IMR-90 (cell line): ENCODE measurements around the gene SRPRA. TPM values are rescaled to one million over a fixed set of nuclear protein-coding genes. Genes with fewer than 3 reads are reported as not detected.

Experiments
- ATAC-seq: fragments of 200-7000 bp; cut with Tn5 transposase; 2 replicates; pipeline ENCODE4 v1.9.1; 2020; ENCODE audit warnings: low read depth, mild to moderate bottlenecking, moderate library complexity
- BruUV-seq: library from RNA; stranded (reverse); fragments of 400-500 nt; replicated peaks from 2 replicates; lab custom pipeline; 2021; lab: Mats Ljungman, UMichigan
- CTCF ChIA-PET: fragments of 300-600 bp; formaldehyde crosslinking; extraction: SDS; loops from one replicate; lab custom pipeline; 2021; ENCODE audit warnings: antibody characterized with exemption; lab: Yijun Ruan, JAX
- POLR2A ChIA-PET: fragments of 300-600 bp; sonication (Branson Sonifier 250); formaldehyde crosslinking; loops from one replicate; lab custom pipeline; 2022; ENCODE audit warnings: antibody characterized with exemption; ENCODE audit not compliant: unreplicated experiment; lab: Charles Lee
- DNase-seq: peaks from one replicate; pipeline ENCODE4 v3.0.0; 2013
- H2AFZ ChIP-seq: replicated peaks from 2 replicates; pipeline ENCODE3; 2013; ENCODE audit warnings: low read length, mild to moderate bottlenecking; ENCODE audit not compliant: poor library complexity
- H2AK5ac ChIP-seq: 2 replicates; pipeline ENCODE4 v1.6.1; 2013; ENCODE audit warnings: low read depth, low read length, inconsistent platforms
- H2AK9ac ChIP-seq: replicated peaks from 2 replicates; pipeline ENCODE3; 2013; ENCODE audit warnings: mild to moderate bottlenecking, low read depth, low read length, moderate library complexity; ENCODE audit not compliant: poor library complexity
- H2BK120ac ChIP-seq: 2 replicates; pipeline ENCODE4 v1.6.1; 2013; ENCODE audit warnings: low read depth, low read length, inconsistent platforms
- H2BK15ac ChIP-seq: 3 replicates; pipeline ENCODE4 v1.6.1; 2013; ENCODE audit warnings: low read depth, low read length, inconsistent platforms
- H2BK20ac ChIP-seq: 2 replicates; pipeline ENCODE4 v1.6.1; 2013; ENCODE audit warnings: low read depth, mild to moderate bottlenecking, inconsistent platforms, low read length, moderate library complexity
- H2BK5ac ChIP-seq: 2 replicates; pipeline ENCODE4 v1.6.1; 2013; ENCODE audit warnings: mild to moderate bottlenecking, low read depth, low read length, inconsistent platforms; ENCODE audit not compliant: poor library complexity, severe bottlenecking
- H3K14ac ChIP-seq: replicated peaks from 2 replicates; pipeline ENCODE4 v1.6.1; 2013; ENCODE audit warnings: low read depth, low read length, inconsistent platforms
- H3K18ac ChIP-seq: 2 replicates; pipeline ENCODE4 v1.6.1; 2013; ENCODE audit warnings: low read depth, low read length, control low read depth
- H3K23ac ChIP-seq: 2 replicates; pipeline ENCODE4 v1.6.1; 2013; ENCODE audit warnings: low read depth, low read length, inconsistent platforms
- H3K27ac ChIP-seq: 2 replicates; pipeline ENCODE4 v1.5.1; 2013; ENCODE audit warnings: mild to moderate bottlenecking, control low read depth, low read length; ENCODE audit not compliant: insufficient read depth
- H3K27me3 ChIP-seq: 2 replicates; pipeline ENCODE4 v1.6.1; 2013; ENCODE audit warnings: low read length; ENCODE audit not compliant: control insufficient read depth, insufficient read depth
- H3K36me3 ChIP-seq: 2 replicates; pipeline ENCODE4 v1.6.1; 2013; ENCODE audit warnings: low read length, mixed read lengths; ENCODE audit not compliant: control insufficient read depth, insufficient read depth
- H3K4ac ChIP-seq: 2 replicates; pipeline ENCODE4 v1.6.1; 2013; ENCODE audit warnings: low read depth, low read length, inconsistent platforms
- H3K4me1 ChIP-seq: 2 replicates; pipeline ENCODE4 v1.6.1; 2013; ENCODE audit warnings: low read length, mixed read lengths; ENCODE audit not compliant: control insufficient read depth, insufficient read depth
- H3K4me2 ChIP-seq: 2 replicates; pipeline ENCODE4 v1.6.1; 2013; ENCODE audit warnings: low read depth, mild to moderate bottlenecking, control low read depth, low read length, moderate library complexity
- H3K4me3 ChIP-seq: 2 replicates; pipeline ENCODE4 v1.5.1; 2013; ENCODE audit warnings: low read depth, mild to moderate bottlenecking, control low read depth, low read length, moderate library complexity; ENCODE audit not compliant: insufficient read depth
- H3K56ac ChIP-seq: 2 replicates; pipeline ENCODE4 v1.6.1; 2013; ENCODE audit warnings: low read length, inconsistent platforms; ENCODE audit not compliant: insufficient read depth; ENCODE audit errors: extremely low read depth
- H3K79me1 ChIP-seq, 2 experiments: 2 replicates each; pipeline ENCODE4 v1.6.1; 2013; ENCODE audit warnings: low read length in 2 of 2, inconsistent platforms in 1 of 2, low read depth in 1 of 2
- H3K9ac ChIP-seq: 2 replicates; pipeline ENCODE4 v1.6.1; 2013; ENCODE audit warnings: low read depth, low read length, control low read depth
- H3K9me1 ChIP-seq: 2 replicates; pipeline ENCODE4 v1.6.1; 2013; ENCODE audit warnings: low read length, inconsistent platforms; ENCODE audit not compliant: insufficient read depth
- H3K9me3 ChIP-seq: 2 replicates; pipeline ENCODE4 v1.6.1; 2013; ENCODE audit warnings: low read length; ENCODE audit not compliant: control insufficient read depth, insufficient read depth
- H4K20me1 ChIP-seq: 2 replicates; pipeline ENCODE4 v1.6.1; 2013; ENCODE audit warnings: low read length, inconsistent platforms; ENCODE audit not compliant: insufficient read depth
- H4K5ac ChIP-seq: 2 replicates; pipeline ENCODE4 v1.6.1; 2013; ENCODE audit warnings: mild to moderate bottlenecking, low read depth, low read length, control low read depth
- H4K8ac ChIP-seq, 2 experiments: 2 replicates each; pipeline ENCODE4 v1.6.1; 2013; ENCODE audit warnings: low read depth in 2 of 2, low read length in 2 of 2, control low read depth in 1 of 2, inconsistent platforms in 1 of 2
- H4K91ac ChIP-seq: 2 replicates; pipeline ENCODE4 v1.6.1; 2013; ENCODE audit warnings: low read depth, low read length, inconsistent platforms; ENCODE audit not compliant: insufficient read depth
- CEBPB ChIP-seq: IDR thresholded peaks from 2 replicates; pipeline ENCODE4 v1.6.1; 2012; ENCODE audit warnings: low read depth, low read length, improper control_type of control experiment
- CHD1 ChIP-seq: IDR thresholded peaks from 2 replicates; pipeline ENCODE4 v1.6.1; 2012; ENCODE audit warnings: low read depth, low read length, improper control_type of control experiment
- CTCF ChIP-seq: conservative IDR thresholded peaks from 2 replicates; pipeline ENCODE4 v1.5.1; 2012; ENCODE audit warnings: mild to moderate bottlenecking, low read depth, low read length, improper control_type of control experiment
- FOS ChIP-seq: fragments of 150-350 bp; IDR thresholded peaks from 2 replicates; pipeline ENCODE4 v1.6.1; 2016; ENCODE audit warnings: low read depth, low read length
- MXI1 ChIP-seq: IDR thresholded peaks from 2 replicates; pipeline ENCODE4 v1.6.1; 2012; ENCODE audit warnings: low read depth, mild to moderate bottlenecking, low read length, moderate library complexity, borderline replicate concordance
- WGBS, 2 experiments: methylation state at CpG; one replicate each; pipeline versions ENCODE4 v1.1.5 to v1.1.7; 2013; ENCODE audit warnings: missing lambda C conversion rate in 2 of 2; ENCODE audit not compliant: insufficient read length in 1 of 2; ENCODE audit errors: extremely low coverage in 2 of 2; 5-methylcytosine and 5-hydroxymethylcytosine counted together
- dilution Hi-C: fragments of 300-500 bp; cut with HindIII; formaldehyde crosslinking; loops from one replicate; pipeline ENCODE4 v1.14.3; 2018; ENCODE audit warnings: low sequenced_read_pairs; ENCODE audit not compliant: unreplicated experiment
- in situ Hi-C: fragments of 300-500 bp; cut with MboI; formaldehyde crosslinking; loops from 3 replicates; pipeline ENCODE4 v1.14.3; 2019; ENCODE audit warnings: low sequenced_read_pairs, inconsistent platforms, mixed read lengths
- intact Hi-C: fragments of 100-400 bp; cut with micrococcal nuclease; formaldehyde crosslinking; loops from 2 replicates; pipeline ENCODE4 v1.10.0; 2022
- microRNA-seq, 2 experiments: library from miRNA; stranded (forward) in 1 of 2; unstranded in 1 of 2; fragments of 10-50 nt in 1 of 2; fragments of <30 nt in 1 of 2; gene quantifications in 1 of 2; microRNA quantifications in 1 of 2; one replicate each; pipeline versions ENCODE3 to v1.1.0; 2013 to 2020; ENCODE audit not compliant: insufficient read depth in 1 of 2, insufficient read length in 1 of 2, unreplicated experiment in 1 of 2
- polyA plus RNA-seq, 3 experiments: library from polyadenylated mRNA; depleted of rRNA; stranded (reverse); fragments of >200 nt; gene quantifications; 2 replicates each; pipeline ENCODE4 v1.2.3, GENCODE V29; 2012; ENCODE audit warnings: low replicate concordance in 1 of 3
- small RNA-seq, 5 experiments: library from RNA; depleted of rRNA; stranded (forward); fragments of <200 nt; gene quantifications; one replicate each; pipeline ENCODE3, GENCODE V24; 2012
- total RNA-seq: library from RNA; depleted of rRNA; stranded (reverse); fragments of >200 nt; gene quantifications from 2 replicates; pipeline ENCODE4 v1.2.3, GENCODE V29; 2012; rRNA removed

The SRPRA gene
- total and polyA plus RNA-seq, 2 of the 4 experiments (the other 2 are of a cell fraction), result 108 to 131 TPM

- TF ChIP-seq CTCF, result no peak
These were observed 53.9 kb downstream of the SRPRA start (continued) for GRCh38 chr11:126214841-126215240.

GRCh38 chr11:126214441-126214840 lies 54.3 kb downstream of the SRPRA start:
- Histone ChIP-seq H3K4ac (no peak overlapping the region), H3K9ac (no peak overlapping the region), H3K36me3 (peaks cover 1% of the 10 kb centered on the region), H2BK5ac (no peak overlapping the region), H3K4me1 (no peaks in the 10 kb centered on the region), H3K79me1 (peaks cover 29 to 73% of the 10 kb centered on the region in 2 experiments), H3K4me2 (no peak overlapping the region), H2BK20ac (no peak overlapping the region), H3K27ac (no peak overlapping the region), H4K5ac (no peak overlapping the region), H3K56ac (no peak overlapping the region), H2AK9ac (no peak overlapping the region), H3K27me3 (no peaks in the 10 kb centered on the region), H3K4me3 (no peak overlapping the region), H3K14ac (no peak overlapping the region), H2AFZ (no peak overlapping the region), H2BK120ac (no peak overlapping the region), H3K23ac (no peak overlapping the region), H4K20me1 (peaks cover 30% of the 10 kb centered on the region), H2BK15ac (no peak overlapping the region), H3K18ac (no peak overlapping the region), H3K9me1 (peaks cover 2% of the 10 kb centered on the region; the same call in 1 of the 2 replicates), H2AK5ac (no peak overlapping the region), H3K9me3 (no peaks in the 10 kb centered on the region), H4K8ac (no peak overlapping the region), H4K91ac (no peak overlapping the region)
- no peak for ATAC-seq
- no peak for DNase-seq
- WGBS, 2 experiments, result no CpG with 5 or more reads among the region's 2 CpGs
- TF ChIP-seq CHD1, result no peak
- TF ChIP-seq FOS, result no peak
- TF ChIP-seq MXI1, result no peak
- TF ChIP-seq CEBPB, result no peak
- dilution Hi-C loops (loop anchor here (25.0 kb wide), 1 partner anchor 302 kb away; the partner anchor contains the start of genes DDX25 and PUS3), in situ Hi-C loops (no loop called here), intact Hi-C loops (loop anchor here (5.0 kb wide), 1 partner anchor 43 kb away; no protein-coding TSS in a partner anchor)
- POLR2A ChIA-PET, result interaction anchor here (0.6 kb wide), 1 partner anchor 622 kb away, joined by 7 read pairs; the partner anchor contains the start of gene STT3A
- BruUV-seq, result no TSS peak
- CTCF ChIA-PET, result no interaction called here

Small RNAs within 50 kb of the gene (microRNA-seq; reads per million reads assigned to microRNA genes)
- not detected for gene RN7SL351P (ENCODE audit: insufficient read depth, insufficient read length)
- not detected for gene RNU4-86P (ENCODE audit: insufficient read depth, insufficient read length)

Small RNAs within 50 kb of the gene (small RNA-seq; reads per million reads assigned to genes)
- gene RN7SL351P (0 reads per million in 5 experiments), gene RNU4-86P (0 to 0.60 (median 0) reads per million in 5 experiments)

Other genes starting within 250 kb of the SRPRA start
- gene CDON, start 206.0 kb downstream of the SRPRA start, total RNA-seq, result 2.2 and 3.8 TPM in 2 replicates
- 1.2 and 1.4 TPM in 2 replicates for gene CDON, start 206.0 kb downstream of the SRPRA start, polyA plus RNA-seq (2012; rRNA removed)
- gene RPUSD4, start 57.2 kb downstream of the SRPRA start, total RNA-seq, result 30.6 and 31.4 TPM in 2 replicates
- 20.2 and 22.1 TPM in 2 replicates for gene RPUSD4, start 57.2 kb downstream of the SRPRA start, polyA plus RNA-seq (2012; rRNA removed)
- gene FAM118B, start 57.1 kb downstream of the SRPRA start, total RNA-seq, result 27.2 and 29.4 TPM in 2 replicates
- gene FAM118B, start 57.1 kb downstream of the SRPRA start, polyA plus RNA-seq (2012; rRNA removed), result 17.9 and 20.0 TPM in 2 replicates
- 15.1 and 15.3 TPM in 2 replicates for gene FOXRED1, start 259 bp upstream of the SRPRA start, total RNA-seq
- 28.3 and 28.8 TPM in 2 replicates for gene FOXRED1, start 259 bp upstream of the SRPRA start, polyA plus RNA-seq (2012; rRNA removed)
- 3.0 and 3.6 TPM in 2 replicates for gene TIRAP, start 14.2 kb upstream of the SRPRA start, total RNA-seq
- 6.4 and 7.4 TPM in 2 replicates for gene TIRAP, start 14.2 kb upstream of the SRPRA start, polyA plus RNA-seq (2012; rRNA removed)
- 18.6 and 19.7 TPM in 2 replicates for gene DCPS, start 35.2 kb upstream of the SRPRA start, total RNA-seq
- gene DCPS, start 35.2 kb upstream of the SRPRA start, polyA plus RNA-seq (2012; rRNA removed), result 34.8 and 35.0 TPM in 2 replicates
- 12.5 and 17.0 TPM in 2 replicates for gene ST3GAL4, start 86.8 kb upstream of the SRPRA start, total RNA-seq
- gene ST3GAL4, start 86.8 kb upstream of the SRPRA start, polyA plus RNA-seq (2012; rRNA removed), result 18.3 and 19.7 TPM in 2 replicates